ENCODE measurements around the gene BIN2.

BIN2 gene

GRCh38 chr12:51323966-51324895, at the start of gene BIN2:
Gene BIN2 (minus strand): TSS chr12:51324174. CDS start chr12:51324102, 72 bp downstream.
- no peak for DNase-seq

DNA sequence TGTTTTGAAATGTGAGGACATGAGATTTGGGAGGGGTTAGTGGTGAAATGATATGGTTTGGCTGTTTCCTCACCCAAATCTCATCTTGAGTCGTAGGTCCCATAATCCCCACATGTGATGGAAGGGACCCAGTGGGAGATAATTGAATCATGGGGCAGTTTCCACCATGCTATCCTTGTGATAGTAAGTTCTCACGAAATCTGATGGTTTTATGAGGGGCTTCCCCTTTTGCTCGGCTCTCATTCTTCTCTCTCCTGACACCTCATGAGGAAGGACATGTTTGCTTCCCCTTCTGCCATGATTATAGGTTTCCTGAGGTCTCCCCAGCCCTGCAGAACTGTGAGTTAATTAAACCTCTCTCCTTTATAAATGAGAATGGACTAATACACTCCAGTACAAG, 49.2 kb upstream of the BIN2 start:
- no peak for DNase-seq

GRCh38 chr12:51372021-51372420, 48.0 kb upstream of the BIN2 start:
- DNase-seq: no peak

DNA sequence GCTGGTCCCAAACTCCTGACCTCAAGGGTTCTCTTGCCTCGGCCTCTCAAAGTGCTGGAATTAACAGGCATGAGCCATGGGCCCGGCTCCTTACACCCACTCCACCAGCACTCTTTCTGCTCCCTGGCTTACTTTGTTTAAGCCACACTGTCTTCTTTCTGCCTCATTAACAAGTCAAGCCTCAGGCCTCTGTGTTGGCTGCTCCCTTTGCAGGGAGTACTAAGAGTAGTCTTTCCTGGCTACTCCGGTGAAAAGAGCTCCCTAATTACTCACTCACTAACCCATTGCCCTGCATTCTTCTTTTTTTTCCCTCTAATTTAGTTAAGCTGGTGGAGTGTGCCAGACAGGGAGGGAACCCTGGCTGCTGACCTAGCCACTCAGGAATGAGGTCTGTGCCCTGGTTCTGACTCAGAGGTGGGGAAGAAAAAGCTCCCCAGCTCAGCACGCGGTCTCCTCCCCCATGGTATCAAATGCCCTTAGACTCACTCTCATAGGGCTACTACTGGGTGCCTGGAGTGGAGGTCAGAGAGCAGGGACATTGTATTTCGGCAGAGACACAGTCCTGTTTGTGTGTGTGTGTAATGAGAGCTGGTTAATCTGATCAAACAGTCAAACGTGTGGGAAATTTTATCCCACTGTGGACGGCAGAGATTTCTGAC, 47.5 kb upstream of the BIN2 start:
- DNase-seq: peak; percentile 22

- no peak for DNase-seq
These were observed 46.7 kb upstream of the BIN2 start for GRCh38 chr12:51370667-51371066.

DNA sequence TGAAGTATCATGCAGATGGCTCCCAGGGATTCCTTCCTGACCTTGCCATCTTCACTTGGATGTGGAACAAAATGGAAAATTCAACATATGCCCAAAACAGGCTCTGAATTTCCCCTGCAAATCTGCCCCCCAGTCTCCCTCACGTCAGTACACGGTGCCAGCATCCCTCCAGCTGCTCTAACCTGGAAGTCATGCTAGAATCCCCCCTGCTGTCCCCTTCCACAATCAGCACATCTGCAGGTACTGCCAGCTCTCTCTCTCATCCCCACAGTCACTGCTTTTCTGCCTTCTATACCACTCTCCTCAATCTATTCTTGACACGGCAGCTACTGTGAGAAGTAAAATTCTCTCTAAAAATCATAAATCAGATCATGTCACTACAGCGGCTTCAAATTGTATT, 45.6 kb upstream of the BIN2 start:
- DNase-seq: no peak

- DNase-seq: no peak
These were observed 44.9 kb upstream of the BIN2 start for GRCh38 chr12:51368640-51369517.

DNA sequence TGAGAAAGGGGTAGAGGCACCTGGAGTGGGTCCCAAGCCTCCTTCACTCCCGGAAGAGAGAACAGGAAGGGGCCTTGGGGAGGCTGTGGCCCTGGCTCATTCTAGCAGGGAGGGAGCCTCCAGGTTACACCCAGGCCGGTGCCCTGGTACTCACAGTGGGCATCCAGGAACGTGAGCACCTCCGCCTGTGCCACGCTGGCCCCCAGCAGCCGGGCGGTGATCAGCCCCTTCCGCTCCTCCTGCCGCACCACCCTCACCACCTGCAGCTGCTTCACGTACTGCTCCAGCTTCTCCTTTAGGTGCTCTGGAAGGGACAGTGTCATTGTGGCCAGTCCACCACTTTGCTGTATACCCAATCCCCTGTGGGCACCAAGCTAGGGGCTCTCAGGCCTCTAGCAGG, 41.3 kb upstream of the BIN2 start:
- DNase-seq: no peak

DNA sequence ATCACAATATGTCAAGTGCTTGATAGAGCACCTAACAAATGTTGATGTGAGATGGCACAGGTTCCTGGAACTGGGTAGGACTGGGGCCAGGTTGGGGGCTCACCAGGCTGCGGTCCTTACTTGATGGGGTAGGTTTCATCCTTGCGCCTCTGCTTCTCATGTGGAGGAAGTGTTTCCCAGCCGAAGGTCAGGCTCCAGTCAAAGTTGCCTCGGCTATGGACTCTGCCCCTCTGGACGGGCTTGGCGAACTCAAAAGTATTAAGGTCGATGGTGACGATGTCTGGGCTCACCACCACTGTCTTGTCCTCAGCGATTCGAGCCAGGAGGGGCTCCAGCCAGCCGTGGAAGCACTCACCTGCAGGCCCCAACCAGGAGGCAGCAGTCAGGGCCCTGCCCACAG, 40.0 kb upstream of the BIN2 start:
- DNase-seq: no peak

DNA sequence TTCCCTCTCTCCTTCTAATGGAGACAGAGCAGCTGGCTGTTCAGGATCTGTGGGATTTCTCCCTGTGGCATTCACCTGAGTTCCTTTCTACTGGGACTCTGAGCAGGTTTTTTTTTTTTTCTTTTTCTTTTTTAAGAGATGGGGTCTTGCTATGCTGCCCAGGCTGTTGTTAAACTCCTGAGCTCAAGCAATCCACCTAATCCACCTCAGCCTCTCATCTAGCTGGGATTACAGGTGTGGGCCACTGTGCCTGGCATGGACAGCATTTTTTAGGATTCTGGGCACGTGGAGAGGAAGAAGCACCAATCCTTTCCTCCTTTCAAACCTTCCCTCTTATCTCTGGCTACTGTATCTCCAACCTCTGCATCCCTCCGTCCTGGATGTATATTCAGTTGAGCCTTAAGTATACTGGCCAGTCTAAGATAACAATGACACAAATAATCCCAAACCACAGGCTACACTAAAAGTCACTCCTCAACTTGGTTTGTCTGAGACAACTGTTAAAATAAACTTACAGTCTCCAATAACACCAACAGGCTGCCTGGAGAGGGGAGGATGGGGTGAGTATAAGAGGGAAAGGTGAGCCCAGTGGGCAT, 38.9 kb upstream of the BIN2 start:
- no peak for DNase-seq

- DNase-seq: no peak
These were observed 38.3 kb upstream of the BIN2 start for GRCh38 chr12:51362307-51362706.

- DNase-seq: no peak
These were observed 37.4 kb upstream of the BIN2 start for GRCh38 chr12:51361161-51362016.

GRCh38 chr12:51360315-51360714, 36.3 kb upstream of the BIN2 start:
- no peak for DNase-seq

- no peak for DNase-seq
These were observed 35.9 kb upstream of the BIN2 start for GRCh38 chr12:51359851-51360250.

DNA sequence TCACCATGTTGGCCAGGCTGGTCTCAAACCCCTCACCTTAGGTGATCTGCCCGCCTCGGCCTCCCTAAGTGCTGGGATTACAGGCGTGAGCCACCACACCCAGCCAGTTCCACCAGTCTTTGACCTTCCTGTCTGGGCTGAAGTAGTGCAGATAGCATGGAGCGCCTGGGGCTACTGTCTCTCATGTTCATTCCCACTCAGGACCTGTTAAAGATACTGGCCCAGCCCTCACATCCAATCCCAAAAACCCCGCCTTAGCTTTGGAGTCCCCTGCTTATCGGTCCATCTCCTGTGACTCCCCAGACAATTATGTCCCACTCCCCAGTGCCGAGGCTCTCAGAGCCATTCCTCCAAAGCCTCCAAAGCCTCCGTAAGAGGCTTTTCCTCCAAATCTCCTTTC, 34.5 kb upstream of the BIN2 start:
- DNase-seq: no peak

DNA sequence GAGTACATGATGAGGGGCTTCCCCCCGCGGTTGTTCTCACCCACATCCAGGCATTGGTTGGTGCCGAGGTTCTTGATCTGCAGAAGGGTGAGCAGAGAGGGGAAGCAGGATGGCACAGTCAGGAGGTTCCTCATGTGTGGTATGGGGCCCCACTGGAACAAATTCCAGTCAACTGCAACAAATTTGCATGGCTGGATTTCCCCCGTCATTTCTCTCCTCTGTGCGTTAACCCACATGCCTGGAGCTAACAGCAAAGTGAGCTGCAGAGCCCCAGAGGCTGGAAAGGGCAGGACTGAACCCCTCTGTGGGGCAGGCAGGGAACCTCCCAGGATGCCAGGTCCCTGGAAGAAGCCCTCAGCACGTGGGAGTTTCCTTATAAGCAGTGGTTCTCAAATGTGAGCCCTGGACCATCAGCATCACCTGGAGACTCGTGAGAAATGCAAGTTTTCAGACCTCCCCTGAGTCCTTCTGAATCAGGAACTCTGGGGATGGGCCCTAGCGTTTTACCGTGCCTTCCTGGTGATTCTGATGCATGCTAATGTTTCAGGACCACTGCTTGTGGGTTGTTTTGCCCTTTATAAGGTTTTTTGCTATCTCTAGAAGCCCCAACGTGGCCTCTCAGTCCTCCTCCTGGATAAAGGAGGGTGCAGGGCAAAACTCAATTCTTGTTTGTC, 33.5 kb upstream of the BIN2 start:
- DNase-seq: no peak

DNA sequence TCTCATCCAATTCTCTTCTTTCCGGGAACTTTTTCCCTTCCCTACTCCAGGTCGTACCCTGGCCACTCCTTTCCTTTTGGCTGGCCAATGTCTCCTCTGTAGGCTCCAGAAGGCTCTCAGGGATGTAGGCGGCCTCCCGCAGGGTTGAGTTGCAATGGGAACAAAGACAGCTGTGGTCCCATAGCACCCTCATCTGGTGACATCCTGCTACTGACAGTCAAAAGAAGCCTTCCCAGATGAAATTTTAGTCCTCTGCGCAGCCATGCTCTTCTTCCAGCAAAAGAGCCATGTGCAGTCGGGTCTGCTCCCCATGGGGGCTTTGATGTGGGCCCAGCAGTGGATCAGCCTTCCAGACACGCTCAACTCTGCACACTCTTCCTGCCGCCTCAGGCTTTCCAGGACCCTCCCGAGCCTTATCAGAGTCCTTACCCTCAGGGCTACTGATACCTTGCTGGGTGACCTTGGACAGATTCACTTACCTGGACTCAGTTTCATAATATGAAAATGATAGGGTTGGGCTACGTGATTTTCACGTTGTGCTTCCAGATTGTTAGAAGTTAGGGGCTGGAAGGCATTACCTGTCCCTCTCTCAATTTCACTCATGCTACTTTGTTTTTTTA, 28.0 kb upstream of the BIN2 start:
- DNase-seq: peak; percentile 35

GRCh38 chr12:51349026-51349425, 25.1 kb upstream of the BIN2 start:
- DNase-seq: no peak

- DNase-seq: no peak
These were observed 24.1 kb upstream of the BIN2 start for GRCh38 chr12:51348116-51348515.

DNA sequence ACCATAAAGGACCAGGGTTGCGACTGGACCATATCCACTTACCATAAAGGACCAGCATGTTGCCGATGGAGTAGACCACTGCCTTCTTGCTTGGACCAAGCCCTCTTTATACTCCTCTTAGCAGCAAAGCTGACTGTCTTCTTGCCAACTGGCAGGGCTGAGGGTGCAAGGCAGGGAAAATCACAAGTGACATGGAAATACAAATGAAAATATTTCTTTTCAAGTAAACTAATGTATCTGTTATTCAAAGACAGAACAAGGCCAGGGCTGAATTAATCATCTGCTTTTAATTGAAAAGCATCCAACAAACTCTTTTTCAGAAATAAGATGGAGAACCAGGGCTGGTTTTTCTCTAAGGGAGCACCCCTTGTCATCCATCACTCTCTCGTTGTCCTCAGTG, 22.6 kb upstream of the BIN2 start, which contains the start of gene CELA1:
TSS of gene CELA1 (minus strand) at position 99 of the 400 bp plus-strand sequence. CDS start at position 58, 41 bp downstream.
- no peak for DNase-seq

GRCh38 chr12:51345681-51346080, 21.7 kb upstream of the BIN2 start:
- no peak for DNase-seq

Data from NCI-H1092 treated with DMSO at 0.1 percent for 48 hours (cell line).